Naive thymus-derived CD4-positive, alpha-beta T cell (primary cell): Measurements from ENCODE around the gene DUSP22. TPM values are rescaled to one million over a fixed set of nuclear protein-coding genes. Genes with fewer than 3 reads are reported as not detected.
A peak's percentile ranks its signal among the peaks of the same experiment; 100 is the strongest.

ENCODE experiments used
- ATAC-seq: fragments of 150-1000 bp; cut with Tn5 transposase; 2 replicates; pipeline ENCODE4 v1.10.0; 2021; ENCODE audit warnings: mild to moderate bottlenecking, moderate library complexity
- CTCF ChIA-PET: fragments of 350-600 bp; sonication (Branson Sonifier 250); formaldehyde crosslinking; loops from one replicate; lab custom pipeline; 2021; ENCODE audit warnings: antibody characterized with exemption; lab: Charles Lee
- POLR2A ChIA-PET: fragments of 350-600 bp; sonication (Branson Sonifier 250); formaldehyde crosslinking; loops from one replicate; lab custom pipeline; 2021; ENCODE audit warnings: antibody characterized with exemption, inconsistent platforms; lab: Charles Lee
- DNase-seq, 9 donors: peaks; one replicate each; pipeline versions ENCODE4 v3.0.0 to v3.0.0-alpha.2; 2020 to 2022; ENCODE audit warnings: mixed read lengths in 1 of 9
- H3K27ac ChIP-seq: one replicate; pipeline ENCODE4 v1.7.0; 2013; ENCODE audit warnings: mild to moderate bottlenecking, low read depth, low read length, moderate library complexity
- H3K27me3 ChIP-seq, 2 donors: one replicate each; pipeline ENCODE4 v1.7.0; 2013; ENCODE audit warnings: low read length in 2 of 2, mild to moderate bottlenecking in 2 of 2, moderate library complexity in 2 of 2; ENCODE audit not compliant: control insufficient read depth in 2 of 2, insufficient read depth in 2 of 2
- H3K36me3 ChIP-seq, 3 experiments: 1 replicate in 2 of 3; 2 replicates in 1 of 3; pipeline ENCODE4 v1.7.0; 2013; ENCODE audit warnings: low read length in 3 of 3, mild to moderate bottlenecking in 3 of 3, moderate library complexity in 1 of 3; ENCODE audit not compliant: insufficient read depth in 3 of 3, control insufficient read depth in 2 of 3
- H3K4me1 ChIP-seq, 2 donors: one replicate each; pipeline ENCODE4 v1.7.0; 2013; ENCODE audit warnings: low read length in 2 of 2, mild to moderate bottlenecking in 2 of 2, moderate library complexity in 1 of 2; ENCODE audit not compliant: control insufficient read depth in 2 of 2, insufficient read depth in 2 of 2
- H3K4me3 ChIP-seq: 2 replicates; pipeline ENCODE4 v1.7.0; 2013; ENCODE audit warnings: mild to moderate bottlenecking, low read length
- H3K9me3 ChIP-seq, 3 experiments: 1 replicate in 2 of 3; 2 replicates in 1 of 3; pipeline ENCODE4 v1.7.0; 2013; ENCODE audit warnings: low read length in 3 of 3; ENCODE audit not compliant: control insufficient read depth in 2 of 3
- H3K27ac Mint-ChIP-seq, 9 donors: one replicate each; pipeline ENCODE4 v1.8.0; 2020 to 2022; ENCODE audit warnings: mixed read lengths in 9 of 9, mild to moderate bottlenecking in 8 of 9, moderate library complexity in 5 of 9, inconsistent platforms in 2 of 9
- H3K27me3 Mint-ChIP-seq, 5 donors: one replicate each; pipeline ENCODE4 v1.8.0; 2021 to 2022; ENCODE audit warnings: mixed read lengths in 5 of 5, mild to moderate bottlenecking in 1 of 5
- H3K36me3 Mint-ChIP-seq, 5 donors: one replicate each; pipeline ENCODE4 v1.8.0; 2020 to 2022; ENCODE audit warnings: mixed read lengths in 5 of 5, mild to moderate bottlenecking in 3 of 5, inconsistent platforms in 1 of 5
- H3K4me1 Mint-ChIP-seq, 7 donors: one replicate each; pipeline ENCODE4 v1.8.0; 2020 to 2022; ENCODE audit warnings: mixed read lengths in 7 of 7, mild to moderate bottlenecking in 3 of 7, inconsistent platforms in 1 of 7
- H3K4me3 Mint-ChIP-seq, 10 donors: one replicate each; pipeline ENCODE4 v1.8.0; 2020 to 2022; ENCODE audit warnings: mild to moderate bottlenecking in 10 of 10, mixed read lengths in 10 of 10, moderate library complexity in 6 of 10, inconsistent platforms in 2 of 10
- H3K9me3 Mint-ChIP-seq, 11 donors: one replicate each; pipeline ENCODE4 v1.8.0; 2020 to 2022; ENCODE audit warnings: mixed read lengths in 11 of 11, mild to moderate bottlenecking in 4 of 11, inconsistent platforms in 1 of 11, moderate library complexity in 1 of 11
- intact Hi-C, 2 donors: fragments of 100-400 bp; cut with micrococcal nuclease; formaldehyde crosslinking; loops; one replicate each; pipeline ENCODE4 v1.15.1; 2023
- polyA plus RNA-seq, 2 donors: library from polyadenylated mRNA; unstranded; fragments of 300-500 nt; fragmentation: Illumina TruSeq; gene quantifications; one replicate each; pipeline ENCODE4 v1.2.3, GENCODE V29; 2021
- total RNA-seq, 6 experiments: library from RNA in 5 of 6; stranded (reverse) in 5 of 6; gene quantifications; 1 replicate in 5 of 6; 2 replicates in 1 of 6; pipeline ENCODE4 v1.2.3 and lab custom pipeline; 2021 to 2026

Gene DUSP22
- total and polyA plus RNA-seq, 7 experiments from 2014 or later: 24.8 to 57.2 (median 36.6) TPM

DNA sequence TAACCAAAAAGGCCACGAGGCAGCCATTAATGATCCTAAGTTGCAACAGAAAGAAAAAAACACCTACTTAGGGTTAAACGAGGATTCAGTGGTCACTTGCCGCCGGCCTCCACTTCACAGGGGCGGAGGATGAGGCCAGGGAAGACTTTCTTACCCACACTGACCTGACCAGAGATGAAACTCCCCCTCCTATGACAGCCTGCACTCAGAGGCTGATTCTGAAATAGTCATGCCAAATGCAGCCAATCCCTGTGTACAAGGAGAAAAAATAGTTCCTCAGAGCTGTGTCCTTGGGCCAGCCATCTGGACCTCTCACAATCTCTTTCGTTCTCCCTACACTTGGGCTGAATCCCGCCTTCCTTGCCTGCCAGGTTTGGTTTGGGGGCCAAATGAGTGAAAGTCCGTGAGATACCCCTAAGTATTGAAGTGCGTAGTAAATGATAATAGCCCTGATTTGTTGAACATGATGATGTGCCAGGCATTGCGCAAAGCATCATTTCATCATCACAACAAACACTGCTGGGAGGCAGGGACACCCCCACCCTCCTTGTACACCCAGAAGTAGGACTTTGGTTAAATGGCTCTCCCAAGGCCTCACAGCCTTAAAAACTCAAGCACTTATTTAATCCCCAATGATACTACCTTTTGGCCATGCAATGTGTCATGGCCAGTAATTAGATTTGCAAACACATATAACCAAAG lies 96.1 kb downstream of the DUSP22 start:
- POLR2A ChIA-PET: interaction anchor here (1.0 to 1.3 kb wide), 2 partner anchors 15 to 135 kb away, joined by 3 to 4 read pairs; no protein-coding TSS in a partner anchor
- Histone ChIP-seq H3K9me3 (no peaks in the 10 kb centered on the region), H3K27ac (no peak overlapping the region), H3K27me3 (no peaks in the 10 kb centered on the region), H3K36me3 (peaks cover 0 to 11% (median 0%) of the 10 kb centered on the region in 3 experiments), H3K4me3 (no peak overlapping the region), H3K4me1 (peaks cover 13 to 16% of the 10 kb centered on the region in 2 donors)
- Mint-ChIP-seq H3K4me1 (peaks cover 11 to 36% (median 20%) of the 10 kb centered on the region in 7 donors), H3K4me3 (no peak overlapping the region), H3K27ac (peak overlapping the region in 3 of 9 donors; percentile 28 to 54 (median 38)), H3K36me3 (peaks cover 0 to 8% (median 0%) of the 10 kb centered on the region in 5 donors), H3K27me3 (peaks cover 0 to 26% (median 8%) of the 10 kb centered on the region in 5 donors), H3K9me3 (no peaks in the 10 kb centered on the region)
- no peak for DNase-seq
- CTCF ChIA-PET: interaction anchor here (0.9 to 1.7 kb wide), 6 partner anchors 57 to 1009 kb away, joined by 3 to 5 read pairs (median 3); no protein-coding TSS in a partner anchor
- intact Hi-C loops: loop anchor here (2.0 to 10.0 kb wide), 7 partner anchors 50 to 1009 kb away; no protein-coding TSS in a partner anchor
- ATAC-seq: no peak

DNA sequence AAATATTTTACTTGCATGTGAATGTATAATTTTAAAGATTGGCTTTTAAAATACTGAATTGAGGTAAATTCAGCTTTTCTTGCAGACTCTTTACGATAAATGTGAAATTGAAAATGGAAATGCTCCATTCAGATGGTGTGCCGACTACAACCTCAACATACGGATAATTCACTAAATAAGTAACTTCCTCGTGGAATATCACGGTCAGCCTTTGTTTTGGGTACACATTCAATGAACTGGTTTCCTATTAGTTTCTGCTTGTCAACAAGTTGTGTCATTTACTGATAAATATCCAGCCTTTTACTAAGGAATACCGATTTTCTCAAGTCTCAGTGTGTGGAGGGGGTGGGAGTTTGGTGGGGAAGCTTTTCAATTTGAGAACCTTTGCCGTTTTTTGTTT lies 96.9 kb downstream of the DUSP22 start:
- intact Hi-C loops: loop anchor here (1.0 to 10.0 kb wide), 14 partner anchors 15 to 1008 kb away; no protein-coding TSS in a partner anchor
- Histone ChIP-seq H3K36me3 (peaks cover 0 to 11% (median 0%) of the 10 kb centered on the region in 3 experiments), H3K4me1 (peaks cover 13 to 16% of the 10 kb centered on the region in 2 donors), H3K27ac (no peak overlapping the region), H3K9me3 (no peaks in the 10 kb centered on the region), H3K27me3 (no peaks in the 10 kb centered on the region), H3K4me3 (no peak overlapping the region)
- H3K27me3 Mint-ChIP-seq: peaks cover 0 to 28% (median 7%) of the 10 kb centered on the region in 5 donors
- DNase-seq (no peak), ATAC-seq (no peak)
- H3K9me3 Mint-ChIP-seq: no peaks in the 10 kb centered on the region
- POLR2A ChIA-PET: interaction anchor here (0.7 to 1.5 kb wide), 5 partner anchors 9 to 134 kb away, joined by 3 to 4 read pairs (median 3); no protein-coding TSS in a partner anchor
- H3K4me3 Mint-ChIP-seq: peak overlapping the region in 6 of 10 donors; percentile 66 to 100 (median 94)
- CTCF ChIA-PET: interaction anchor here (0.9 to 2.1 kb wide), 6 partner anchors 15 to 204 kb away, joined by 3 to 10 read pairs (median 4); no protein-coding TSS in a partner anchor
- peak overlapping the region in 8 of 9 donors; percentile 4 to 98 (median 66) for H3K27ac Mint-ChIP-seq
- H3K36me3 Mint-ChIP-seq: peaks cover 0 to 13% (median 4%) of the 10 kb centered on the region in 5 donors
- peaks cover 19 to 42% (median 27%) of the 10 kb centered on the region in 7 donors for H3K4me1 Mint-ChIP-seq

DNA sequence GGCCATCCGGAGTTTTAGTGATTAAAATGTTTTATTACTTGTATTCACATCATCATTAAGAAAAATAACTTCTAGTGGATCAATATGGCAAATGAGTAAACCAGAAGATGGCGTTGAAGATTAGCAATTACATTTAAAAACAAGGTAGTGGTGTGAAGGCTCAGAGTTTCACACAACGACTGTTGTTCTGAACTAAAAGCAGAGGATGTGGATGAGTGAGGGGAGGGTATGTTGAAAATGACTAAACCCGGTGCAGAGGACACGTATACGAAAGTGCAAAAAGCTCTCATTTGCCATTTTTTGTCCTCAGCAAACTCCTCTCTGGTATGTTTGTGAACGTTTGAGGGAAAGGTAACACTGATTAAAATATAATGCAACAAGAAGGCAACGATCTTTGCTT lies 97.3 kb downstream of the DUSP22 start:
- peak overlapping the region; percentile 4 to 98 (median 63) for H3K27ac Mint-ChIP-seq
- Histone ChIP-seq H3K36me3 (peaks cover 0 to 11% (median 0%) of the 10 kb centered on the region in 3 experiments), H3K27ac (no peak overlapping the region), H3K4me1 (peaks cover 13 to 16% of the 10 kb centered on the region in 2 donors), H3K9me3 (no peaks in the 10 kb centered on the region), H3K27me3 (no peaks in the 10 kb centered on the region), H3K4me3 (peak overlapping the region; percentile 12)
- H3K4me3 Mint-ChIP-seq: peak overlapping the region; percentile 53 to 100 (median 76)
- H3K4me1 Mint-ChIP-seq: peaks cover 20 to 43% (median 27%) of the 10 kb centered on the region in 7 donors
- ATAC-seq (peak; percentile 46), DNase-seq (peak in 6 of 9 donors; percentile 33 to 69 (median 56))
- ChIA-PET POLR2A (interaction anchor here (0.7 to 1.5 kb wide), 5 partner anchors 8 to 134 kb away, joined by 3 to 4 read pairs (median 3); no protein-coding TSS in a partner anchor), CTCF (interaction anchor here (0.7 to 2.1 kb wide), 7 partner anchors 10 to 204 kb away, joined by 3 to 10 read pairs (median 4); no protein-coding TSS in a partner anchor)
- intact Hi-C loops: loop anchor here (1.0 to 10.0 kb wide), 21 partner anchors 15 to 1008 kb away; partner anchors contain the start of gene EXOC2 (in 2 of the 2)
- peaks cover 0 to 27% (median 5%) of the 10 kb centered on the region in 5 donors for H3K27me3 Mint-ChIP-seq
- H3K36me3 Mint-ChIP-seq: peaks cover 0 to 13% (median 4%) of the 10 kb centered on the region in 5 donors
- no peaks in the 10 kb centered on the region for H3K9me3 Mint-ChIP-seq

DNA sequence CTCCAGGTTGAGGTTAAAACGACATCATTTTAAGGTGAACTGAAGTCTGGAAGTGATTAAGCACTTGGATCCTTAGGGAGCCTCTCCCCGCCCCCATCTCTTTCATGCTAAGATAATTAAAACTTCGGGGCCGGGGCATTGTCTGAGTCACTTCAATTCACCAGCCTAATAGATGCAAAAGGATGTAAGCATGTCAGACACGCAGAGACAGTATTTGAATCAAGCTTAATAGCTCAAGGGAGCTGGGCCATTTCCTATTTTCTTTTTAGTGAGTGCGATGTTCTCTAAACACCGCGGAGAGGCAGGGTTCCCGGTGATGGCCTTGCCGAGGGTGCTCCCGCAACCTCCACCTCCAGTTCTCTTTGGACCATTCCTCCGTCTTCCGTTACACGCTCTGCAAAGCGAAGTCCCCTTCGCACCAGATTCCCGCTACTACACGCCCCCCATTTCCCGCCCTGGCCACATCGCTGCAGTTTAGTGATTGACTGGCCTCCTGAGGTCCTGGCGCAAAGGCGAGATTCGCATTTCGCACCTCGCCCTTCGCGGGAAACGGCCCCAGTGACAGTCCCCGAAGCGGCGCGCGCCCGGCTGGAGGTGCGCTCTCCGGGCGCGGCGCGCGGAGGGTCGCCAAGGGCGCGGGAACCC lies 98.7 kb downstream of the DUSP22 start:
- peak; percentile 29 for ATAC-seq

DNA sequence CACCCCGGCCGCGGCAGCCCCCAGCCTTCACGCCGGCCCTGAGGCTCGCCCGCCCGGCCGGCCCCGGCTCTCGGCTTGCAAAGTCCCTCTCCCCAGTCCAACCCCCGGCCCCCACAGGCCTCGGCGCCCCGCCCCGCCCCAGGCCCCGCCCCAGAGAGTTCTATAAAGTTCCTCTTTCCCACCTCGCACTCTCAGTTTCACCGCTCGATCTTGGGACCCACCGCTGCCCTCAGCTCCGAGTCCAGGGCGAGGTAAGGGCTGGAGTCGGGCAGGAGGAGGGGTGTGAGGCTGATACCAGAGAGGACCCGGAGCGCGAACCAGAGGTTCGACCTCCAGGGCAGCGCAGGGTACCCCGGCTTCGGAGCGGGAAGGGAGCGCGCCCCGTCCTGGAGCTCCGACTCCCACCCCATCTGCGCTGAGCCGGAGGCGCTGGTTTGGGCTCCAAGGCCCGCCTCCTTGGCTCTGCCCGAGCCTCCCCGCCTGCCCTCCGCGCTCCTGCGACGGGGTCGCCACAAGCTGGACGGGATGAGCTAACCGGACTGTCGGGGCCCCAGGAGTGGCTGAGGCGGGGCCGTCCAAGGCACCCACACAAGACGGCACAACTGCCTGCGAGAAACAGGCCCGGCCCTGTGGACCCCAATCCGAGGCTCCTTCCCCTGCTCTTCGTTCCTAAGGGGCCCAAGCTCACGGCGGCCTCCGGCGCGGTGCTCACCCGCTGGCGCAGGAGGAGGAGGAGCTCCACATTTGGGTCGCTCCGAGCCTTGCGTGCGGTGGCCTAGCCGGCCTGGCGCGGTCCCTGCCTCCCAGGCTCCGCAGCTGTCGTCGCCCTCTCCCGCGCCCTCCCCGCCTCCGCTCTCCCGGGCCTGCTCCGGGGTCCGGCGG lies 99.5 kb downstream of the DUSP22 start, which contains the start of gene IRF4:
Gene IRF4, plus strand, starts transcription at position 194 of the 882 bp plus-strand sequence. CDS start 1,401 bp downstream, outside the sequence.
- Mint-ChIP-seq H3K27me3 (peaks cover 0 to 24% (median 3%) of the 10 kb centered on the region in 5 donors), H3K27ac (peak within 1 kb of the TSS in 8 of 9 donors; percentile 21 to 98 (median 69)), H3K4me3 (peak within 1 kb of the TSS; percentile 88 to 100 (median 96)), H3K36me3 (peaks cover 0 to 27% (median 4%) of the 10 kb centered on the region in 5 donors), H3K9me3 (no peaks in the 10 kb centered on the region), H3K4me1 (peaks cover 20 to 56% (median 31%) of the 10 kb centered on the region in 7 donors)
- peak within 1 kb of the TSS; percentile 60 for H3K27ac ChIP-seq
- DNase-seq (peak in 6 of 9 donors; percentile 20 to 87 (median 32)), ATAC-seq (peak; percentile 66)
- H3K4me1 ChIP-seq: peaks cover 13 to 16% of the 10 kb centered on the region in 2 donors
- no peaks in the 10 kb centered on the region for H3K27me3 ChIP-seq
- no peaks in the 10 kb centered on the region for H3K9me3 ChIP-seq
- intact Hi-C loops: loop anchor here (1.0 to 5.0 kb wide), 13 partner anchors 8 to 991 kb away; partner anchors contain the start of genes DUSP22 (in 2 of the 2) and EXOC2 (in 2 of the 2)
- POLR2A ChIA-PET: interaction anchor here (0.8 to 3.8 kb wide), 19 partner anchors 9 to 319 kb away, joined by 3 to 34 read pairs (median 4); no protein-coding TSS in a partner anchor
- CTCF ChIA-PET: interaction anchor here (0.6 to 4.0 kb wide), 9 partner anchors 8 to 202 kb away, joined by 3 to 18 read pairs (median 4); no protein-coding TSS in a partner anchor
- H3K4me3 ChIP-seq: peak within 1 kb of the TSS; percentile 72
- H3K36me3 ChIP-seq: peaks cover 0 to 19% (median 0%) of the 10 kb centered on the region in 3 experiments

More for the DNA sequence above, 98.7 kb downstream of the DUSP22 start:
- Mint-ChIP-seq H3K27ac (peak overlapping the region in 6 of 9 donors; percentile 61 to 98 (median 78)), H3K9me3 (no peaks in the 10 kb centered on the region), H3K36me3 (peaks cover 0 to 24% (median 4%) of the 10 kb centered on the region in 5 donors), H3K27me3 (peaks cover 0 to 24% (median 3%) of the 10 kb centered on the region in 5 donors), H3K4me3 (peak overlapping the region; percentile 88 to 100 (median 94)), H3K4me1 (peaks cover 20 to 53% (median 31%) of the 10 kb centered on the region in 7 donors)
- H3K4me1 ChIP-seq: peaks cover 13 to 16% of the 10 kb centered on the region in 2 donors
- intact Hi-C loops: loop anchor here (1.0 to 5.0 kb wide), 13 partner anchors 8 to 991 kb away; partner anchors contain the start of genes EXOC2 (in 2 of the 2) and DUSP22 (in 1 of the 2)
- H3K27me3 ChIP-seq: no peaks in the 10 kb centered on the region
- CTCF ChIA-PET: interaction anchor here (0.6 to 4.0 kb wide), 5 partner anchors 9 to 203 kb away, joined by 3 to 18 read pairs (median 4); no protein-coding TSS in a partner anchor
- peak overlapping the region; percentile 60 for H3K27ac ChIP-seq
- H3K4me3 ChIP-seq: peak overlapping the region; percentile 72
- H3K9me3 ChIP-seq: no peaks in the 10 kb centered on the region
- DNase-seq: peak in 3 of 9 donors; percentile 22 to 36 (median 34)
- H3K36me3 ChIP-seq: peaks cover 0 to 15% (median 0%) of the 10 kb centered on the region in 3 experiments
- POLR2A ChIA-PET: interaction anchor here (0.8 to 3.8 kb wide), 10 partner anchors 9 to 320 kb away, joined by 3 to 34 read pairs (median 6); no protein-coding TSS in a partner anchor
